Measurements from ENCODE around the gene PRSS8. TPM values are rescaled to one million over a fixed set of nuclear protein-coding genes. Genes with fewer than 3 reads are reported as not detected.
"Not testable (repeated sequence)": the region's sequence is repeated elsewhere in the genome, so short reads cannot be mapped to it uniquely, and the experiment has no call there.

PRSS8 gene
- total RNA-seq, 5 donors from 2014 or later (not counting 1 experiment from before 2014, with no cell fraction given), result 0.43 to 1.1 (median 0.55) TPM; not detected in 2

DNA sequence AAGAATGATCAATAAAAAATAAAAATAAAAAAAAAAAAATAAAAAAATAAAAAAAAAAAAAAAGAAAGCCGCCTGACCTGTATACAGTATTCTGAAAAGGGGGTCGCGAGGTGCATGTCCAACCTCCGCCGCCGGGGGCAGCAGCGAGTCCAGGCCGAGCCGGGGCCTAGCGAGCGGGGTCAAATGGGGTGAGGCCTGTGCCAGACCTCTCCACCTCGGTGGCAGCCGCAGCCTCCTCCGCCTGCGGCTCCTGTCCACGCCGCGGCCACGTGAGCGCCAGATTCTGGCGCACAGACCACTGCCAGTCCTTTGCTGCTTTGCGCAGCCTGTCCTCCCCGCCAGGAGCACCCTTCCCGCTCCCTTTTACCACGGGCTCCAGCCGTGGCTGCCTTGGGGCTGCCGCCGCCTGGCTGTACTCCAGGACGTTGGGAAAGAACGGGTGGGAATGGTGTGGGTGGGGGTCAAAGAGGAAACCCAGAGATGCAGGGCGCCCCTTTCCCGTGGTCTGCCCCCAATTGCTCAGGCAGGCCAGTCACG is 29.8 kb downstream of the PRSS8 start:
- ChIA-PET POLR2A (no interaction called here), CTCF (no interaction called here)
- no peaks in the 10 kb centered on the region for H3K9me3 ChIP-seq
- no peaks in the 10 kb centered on the region for H3K27me3 ChIP-seq (replicated peaks in 1 of 2; ENCODE audit: control insufficient read depth in 2 of 2, extremely low read depth in 1 of 2, insufficient read depth in 2 of 2, low read length in 1 of 2)
- Mint-ChIP-seq H3K4me1 (peaks cover 14 to 19% (median 17%) of the 10 kb centered on the region in 3 donors), H3K9me3 (no peaks in the 10 kb centered on the region), H3K27ac (no peak overlapping the region), H3K36me3 (peaks cover 9% of the 10 kb centered on the region), H3K27me3 (no peaks in the 10 kb centered on the region), H3K4me3 (peak overlapping the region; percentile 9 to 44 (median 19))
- H3K27ac ChIP-seq (ENCODE audit: low read length), result no peak overlapping the region
- ATAC-seq (replicated peaks in 1 of 4) (peak; percentile 71 to 81 (median 76)), DNase-seq (peak in 34 of 35 experiments; percentile 47 to 82 (median 64))
- H3K36me3 ChIP-seq (ENCODE audit: control insufficient read depth in 2 of 2, extremely low read depth in 1 of 2, insufficient read depth in 1 of 2, low read length in 1 of 2), result peaks cover 3 to 12% of the 10 kb centered on the region in 2 donors
- no peak overlapping the region for H3K4me3 ChIP-seq (ENCODE audit: control insufficient read depth in 1 of 2, extremely low read depth in 1 of 2, low read length in 1 of 2)
- H3K4me1 ChIP-seq (ENCODE audit: control insufficient read depth in 1 of 2, extremely low read depth in 1 of 2, insufficient read depth in 2 of 2, low read length in 2 of 2), result peaks cover 4 to 24% of the 10 kb centered on the region in 2 experiments
- WGBS (ENCODE audit: insufficient coverage), result 6% methylated on average over 20 of the region's 33 CpGs

DNA sequence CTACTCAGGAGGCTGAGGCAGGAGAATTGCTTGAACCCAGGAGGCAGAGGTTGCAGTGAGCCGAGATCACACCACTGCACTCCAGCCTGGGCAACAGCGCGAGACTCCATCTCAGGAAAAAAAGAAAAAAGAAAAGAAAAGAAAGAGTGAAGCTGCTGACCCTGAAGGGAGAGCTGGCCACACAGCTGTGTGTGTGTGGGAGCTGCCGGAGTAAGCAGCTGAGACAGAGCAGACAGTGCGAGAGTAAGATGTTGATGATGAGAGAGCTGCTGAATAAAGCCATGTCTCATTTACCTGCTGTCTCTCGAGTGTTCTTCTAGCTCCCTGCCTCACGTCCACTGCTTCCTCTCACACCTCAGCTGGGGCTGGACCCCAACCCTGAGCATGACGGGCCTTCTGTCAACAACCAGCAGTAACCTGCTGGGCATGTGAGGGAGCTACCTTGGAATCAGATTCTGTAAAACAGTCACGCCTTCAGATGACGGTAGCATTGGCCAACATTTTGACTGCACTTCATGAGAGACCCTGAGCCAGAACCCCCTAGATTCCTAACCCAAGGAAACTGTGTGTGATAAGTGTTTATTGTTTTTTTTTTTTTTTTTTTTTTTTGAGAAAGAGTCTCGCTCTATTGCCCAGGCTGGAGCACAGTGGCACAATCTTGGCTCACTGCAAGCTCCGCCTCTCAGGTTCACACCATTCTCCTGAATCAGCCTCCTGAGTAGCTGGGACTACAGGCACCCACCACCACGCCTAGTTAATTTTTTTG is 34.5 kb downstream of the PRSS8 start:
- ATAC-seq (replicated peaks in 1 of 4); H3K4me3 Mint-ChIP-seq: not testable (repeated sequence)

DNA sequence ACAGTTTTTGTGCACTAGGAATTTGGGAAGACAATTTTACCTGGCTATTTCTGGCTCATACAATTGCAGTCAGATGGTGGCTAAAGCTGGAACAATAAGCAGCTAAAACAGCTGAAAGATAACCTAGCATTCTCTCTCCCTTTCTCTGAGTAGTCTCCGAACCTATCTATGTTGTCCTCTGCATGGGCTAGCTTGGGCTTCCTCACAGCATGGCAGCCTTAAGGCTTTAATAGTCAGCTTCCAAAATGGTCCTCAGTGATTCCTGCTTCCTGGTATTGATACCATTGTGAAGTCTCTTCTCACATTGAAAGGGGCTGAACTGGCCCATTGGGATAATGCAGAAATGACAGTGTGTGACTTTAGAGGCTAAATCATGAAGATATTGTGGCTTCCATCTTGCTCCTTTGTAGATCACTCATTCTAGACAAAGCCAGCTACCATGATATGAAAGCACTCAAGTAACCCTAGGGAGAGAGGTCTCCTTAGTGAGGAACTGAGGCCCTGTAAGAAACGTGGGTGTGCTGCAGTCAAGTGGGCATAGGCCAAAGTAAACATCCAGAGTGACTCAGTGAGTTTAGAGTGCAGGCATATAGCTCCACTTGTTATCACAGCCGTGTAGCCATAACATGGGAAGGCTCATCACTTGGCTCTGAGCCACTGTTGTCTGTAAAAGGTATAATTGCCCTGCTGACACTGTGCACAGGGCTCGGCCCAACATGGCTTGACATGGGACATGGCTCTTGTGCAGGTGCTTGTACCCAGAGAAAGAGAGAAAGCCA is 35.5 kb downstream of the PRSS8 start:
- ChIA-PET POLR2A (interaction anchor here in 1 of 2 donors (0.8 kb wide), 1 partner anchor 17 kb away, joined by 3 read pairs; the partner anchor contains the start of gene KAT8), CTCF (no interaction called here)
- DNase-seq, result no peak
- H3K4me1 Mint-ChIP-seq, result peaks cover 9 to 11% (median 9%) of the 10 kb centered on the region in 3 donors
- H3K4me3 Mint-ChIP-seq, result no peak overlapping the region
- no peaks in the 10 kb centered on the region for H3K27me3 Mint-ChIP-seq
- no peaks in the 10 kb centered on the region for H3K27me3 ChIP-seq (replicated peaks in 1 of 2; ENCODE audit: control insufficient read depth in 2 of 2, extremely low read depth in 1 of 2, insufficient read depth in 2 of 2, low read length in 1 of 2)
- no peaks in the 10 kb centered on the region for H3K36me3 Mint-ChIP-seq
- no peak overlapping the region for H3K27ac Mint-ChIP-seq
- H3K4me3 ChIP-seq (ENCODE audit: control insufficient read depth in 1 of 2, extremely low read depth in 1 of 2, low read length in 1 of 2), result no peak overlapping the region
- no peak for ATAC-seq (replicated peaks in 1 of 4)
- 83% methylated on average over 4 of the region's 4 CpGs for WGBS (ENCODE audit: insufficient coverage)
- peaks cover 0 to 4% (median 0%) of the 10 kb centered on the region in 3 donors for H3K9me3 Mint-ChIP-seq
- no peaks in the 10 kb centered on the region for H3K9me3 ChIP-seq
- H3K4me1 ChIP-seq (ENCODE audit: control insufficient read depth in 1 of 2, extremely low read depth in 1 of 2, insufficient read depth in 2 of 2, low read length in 2 of 2), result peaks cover 0 to 10% of the 10 kb centered on the region in 2 experiments
- no peak overlapping the region for H3K27ac ChIP-seq (ENCODE audit: low read length)
- H3K36me3 ChIP-seq (ENCODE audit: control insufficient read depth in 2 of 2, extremely low read depth in 1 of 2, insufficient read depth in 1 of 2, low read length in 1 of 2), result no peaks in the 10 kb centered on the region

More for the DNA sequence above, 34.5 kb downstream of the PRSS8 start:
- H3K36me3 ChIP-seq (ENCODE audit: control insufficient read depth in 2 of 2, extremely low read depth in 1 of 2, insufficient read depth in 1 of 2, low read length in 1 of 2); H3K27ac Mint-ChIP-seq; POLR2A ChIA-PET; CTCF ChIA-PET; H3K9me3 Mint-ChIP-seq; H3K27me3 Mint-ChIP-seq; H3K4me1 Mint-ChIP-seq; H3K27ac ChIP-seq (ENCODE audit: low read length); DNase-seq; H3K27me3 ChIP-seq (replicated peaks in 1 of 2; ENCODE audit: control insufficient read depth in 2 of 2, extremely low read depth in 1 of 2, insufficient read depth in 2 of 2, low read length in 1 of 2); H3K9me3 ChIP-seq; H3K36me3 Mint-ChIP-seq; H3K4me3 ChIP-seq (ENCODE audit: control insufficient read depth in 1 of 2, extremely low read depth in 1 of 2, low read length in 1 of 2); H3K4me1 ChIP-seq (ENCODE audit: control insufficient read depth in 1 of 2, extremely low read depth in 1 of 2, insufficient read depth in 2 of 2, low read length in 2 of 2): not testable (repeated sequence)
- 92% methylated on average over 6 of the region's 13 CpGs for WGBS (ENCODE audit: insufficient coverage)

DNA sequence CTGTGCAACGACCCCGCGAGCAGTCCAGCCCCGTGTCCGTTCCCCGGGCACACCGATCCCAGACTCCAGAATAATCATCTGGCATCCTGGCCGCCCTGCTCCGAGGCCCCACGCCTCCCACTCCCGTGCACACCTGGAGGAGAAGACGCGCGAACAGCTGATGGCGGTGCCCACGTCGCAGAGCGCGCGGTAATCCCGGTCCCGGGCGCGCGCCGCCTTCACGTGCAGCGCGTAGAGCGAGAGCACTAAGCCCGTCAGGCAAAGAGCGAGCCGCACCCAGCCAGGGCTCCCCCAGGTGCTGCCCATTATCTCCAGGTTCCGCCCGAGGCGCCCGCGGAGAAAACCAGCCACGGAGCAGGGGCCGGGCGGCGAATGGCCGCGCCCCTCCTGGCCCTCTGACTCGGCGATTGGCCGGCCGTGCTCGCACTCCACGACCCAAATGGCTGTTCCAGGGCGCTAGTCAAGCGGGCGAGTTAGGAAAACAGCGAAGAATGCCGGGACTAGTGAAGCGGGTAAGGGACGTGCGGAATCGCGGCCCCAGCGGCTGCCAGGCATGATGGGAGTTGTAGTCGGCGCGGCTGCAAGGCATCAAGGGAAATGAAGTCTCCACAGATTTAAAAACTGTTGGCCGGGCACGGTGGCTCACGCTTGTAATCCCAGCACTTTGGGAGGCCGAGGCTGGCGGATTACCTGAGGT is 41.0 kb downstream of the PRSS8 start, which contains the start of gene VKORC1:
TSS of gene VKORC1 (minus strand) at position 374 of the 697 bp plus-strand sequence. CDS start at position 306, 68 bp downstream.
- ATAC-seq (replicated peaks in 1 of 4), result peak; percentile 90 to 93 (median 92)
- H3K4me1 ChIP-seq (ENCODE audit: control insufficient read depth in 1 of 2, extremely low read depth in 1 of 2, insufficient read depth in 2 of 2, low read length in 2 of 2), result peaks cover 5 to 30% of the 10 kb centered on the region in 2 experiments
- peak within 1 kb of the TSS; percentile 86 for H3K4me3 ChIP-seq (ENCODE audit: control insufficient read depth in 1 of 2, extremely low read depth in 1 of 2, low read length in 1 of 2)
- peak within 1 kb of the TSS; percentile 75 for H3K27ac ChIP-seq (ENCODE audit: low read length)
- DNase-seq, result peak; percentile 66 to 92 (median 78)
- Mint-ChIP-seq H3K4me1 (peaks cover 22 to 32% (median 31%) of the 10 kb centered on the region in 3 donors), H3K4me3 (peak within 1 kb of the TSS; percentile 91 to 99 (median 92)), H3K36me3 (peaks cover 10% of the 10 kb centered on the region), H3K27me3 (no peaks in the 10 kb centered on the region), H3K9me3 (no peaks in the 10 kb centered on the region), H3K27ac (peak within 1 kb of the TSS; percentile 86 to 94)
- ChIA-PET POLR2A (interaction anchor here (0.6 to 0.7 kb wide), 3 partner anchors 10 to 615 kb away, joined by 3 to 4 read pairs (median 3); no protein-coding TSS in a partner anchor), CTCF (interaction anchor here in 1 of 2 donors (0.7 kb wide), 1 partner anchor 23 kb away, joined by 3 read pairs; the partner anchor contains the start of gene KAT8)
- under 1% methylated on average over 67 of the region's 69 CpGs for WGBS (ENCODE audit: insufficient coverage)
- H3K9me3 ChIP-seq, result no peaks in the 10 kb centered on the region
- no peaks in the 10 kb centered on the region for H3K27me3 ChIP-seq (replicated peaks in 1 of 2; ENCODE audit: control insufficient read depth in 2 of 2, extremely low read depth in 1 of 2, insufficient read depth in 2 of 2, low read length in 1 of 2)
- H3K36me3 ChIP-seq (ENCODE audit: control insufficient read depth in 2 of 2, extremely low read depth in 1 of 2, insufficient read depth in 1 of 2, low read length in 1 of 2), result peaks cover 0 to 15% of the 10 kb centered on the region in 2 donors

DNA sequence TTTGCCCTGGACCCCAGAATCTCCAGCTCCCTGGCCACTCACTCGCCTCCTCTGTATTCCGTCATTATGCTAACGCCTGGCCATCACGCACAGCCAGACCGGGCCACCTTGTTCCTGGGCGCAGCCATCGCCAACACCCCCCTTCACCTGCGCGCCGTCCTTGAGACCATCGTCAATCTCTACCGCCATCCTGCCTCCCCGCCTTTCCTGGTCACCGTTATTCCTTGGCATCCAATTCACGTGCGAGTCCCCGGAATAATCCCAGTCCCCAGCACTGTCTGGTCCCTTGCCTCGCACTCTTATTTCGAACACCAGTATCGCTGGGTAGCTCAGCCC is 41.5 kb downstream of the PRSS8 start:
- H3K27ac ChIP-seq (ENCODE audit: low read length), result peak overlapping the region; percentile 75
- Mint-ChIP-seq H3K27ac (peak overlapping the region; percentile 86 to 94), H3K4me3 (peak overlapping the region; percentile 91 to 99 (median 92)), H3K9me3 (no peaks in the 10 kb centered on the region), H3K4me1 (peaks cover 22 to 32% (median 31%) of the 10 kb centered on the region in 3 donors), H3K36me3 (peaks cover 10% of the 10 kb centered on the region), H3K27me3 (no peaks in the 10 kb centered on the region)
- peak overlapping the region; percentile 86 for H3K4me3 ChIP-seq (ENCODE audit: control insufficient read depth in 1 of 2, extremely low read depth in 1 of 2, low read length in 1 of 2)
- CTCF ChIA-PET, result interaction anchor here in 1 of 2 donors (0.7 kb wide), 1 partner anchor 24 kb away, joined by 3 read pairs; the partner anchor contains the start of gene KAT8
- no peaks in the 10 kb centered on the region for H3K9me3 ChIP-seq
- DNase-seq (peak in 1 of 35 experiments; percentile 14), ATAC-seq (replicated peaks in 1 of 4) (peak in 1 of 4 experiments; percentile 1)
- H3K4me1 ChIP-seq (ENCODE audit: control insufficient read depth in 1 of 2, extremely low read depth in 1 of 2, insufficient read depth in 2 of 2, low read length in 2 of 2), result peaks cover 5 to 30% of the 10 kb centered on the region in 2 experiments
- no peaks in the 10 kb centered on the region for H3K27me3 ChIP-seq (replicated peaks in 1 of 2; ENCODE audit: control insufficient read depth in 2 of 2, extremely low read depth in 1 of 2, insufficient read depth in 2 of 2, low read length in 1 of 2)
- H3K36me3 ChIP-seq (ENCODE audit: control insufficient read depth in 2 of 2, extremely low read depth in 1 of 2, insufficient read depth in 1 of 2, low read length in 1 of 2), result peaks cover 3 to 17% of the 10 kb centered on the region in 2 donors
- POLR2A ChIA-PET, result interaction anchor here (0.6 to 0.9 kb wide), 3 partner anchors 10 to 28 kb away, joined by 3 read pairs; no protein-coding TSS in a partner anchor
- WGBS (ENCODE audit: insufficient coverage), result 2% methylated on average over 20 of the region's 20 CpGs
